ENCODE measurements around the gene TNP2.

The TNP2 gene

GRCh38 chr16:11258553-11259492 is 10.3 kb downstream of the TNP2 start:
- DNase-seq (ENCODE audit: low read depth in 2 of 2, low spot score in 1 of 2): no peak

DNA sequence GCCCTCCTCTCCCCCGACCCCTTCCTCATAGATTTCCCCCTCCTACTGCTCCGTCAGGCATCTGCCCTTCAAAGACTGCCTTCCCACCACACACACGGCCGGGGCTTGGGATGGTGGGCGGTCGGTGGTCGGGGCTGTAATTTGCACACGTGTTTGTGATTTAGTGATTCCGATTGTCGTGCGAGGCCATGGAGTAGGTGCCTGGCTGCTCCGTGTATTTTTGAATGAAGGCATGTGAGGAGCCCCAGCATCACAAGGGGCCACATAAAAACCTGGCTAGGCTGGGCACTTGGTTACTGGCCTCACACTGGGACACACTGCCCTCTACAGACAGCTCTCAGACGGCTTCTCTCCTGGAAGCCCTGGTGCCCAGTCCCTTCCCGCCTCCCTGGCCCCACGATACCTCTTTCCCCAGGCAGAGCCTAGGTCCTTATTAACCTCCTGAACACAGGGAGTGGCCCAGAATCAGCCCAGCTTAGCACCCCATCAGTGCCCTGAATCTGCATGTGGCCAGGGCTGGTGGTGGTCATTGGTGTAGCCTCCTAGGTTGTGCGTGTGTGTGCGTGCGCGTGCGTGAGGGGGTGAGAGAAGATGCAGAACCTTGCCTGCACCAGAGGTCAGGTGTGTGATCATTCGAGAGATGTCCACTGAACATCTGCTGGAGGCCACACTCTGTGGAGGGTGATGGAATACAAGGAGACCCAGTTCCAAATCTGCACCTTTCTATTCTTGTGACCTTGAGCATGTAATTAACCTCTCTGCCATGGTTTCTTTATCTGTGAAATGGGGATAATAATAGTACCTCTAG is 11.8 kb downstream of the TNP2 start:
- no peak for DNase-seq (ENCODE audit: low read depth in 2 of 2, low spot score in 1 of 2)

- DNase-seq (ENCODE audit: low read depth in 2 of 2, low spot score in 1 of 2): no peak
Measured at GRCh38 chr16:11256661-11257130, 12.4 kb downstream of the TNP2 start.

GRCh38 chr16:11255737-11256660 is 13.1 kb downstream of the TNP2 start, which contains the start of gene SOCS1:
SOCS1 (minus strand) TSS chr16:11256204; CDS start chr16:11255478, 726 bp downstream.
- DNase-seq (ENCODE audit: low read depth in 2 of 2, low spot score in 1 of 2): peak; percentile 75 to 76

GRCh38 chr16:11254913-11255736 is 14.0 kb downstream of the TNP2 start:
- DNase-seq (ENCODE audit: low read depth in 2 of 2, low spot score in 1 of 2): no peak

- DNase-seq (ENCODE audit: low read depth in 2 of 2, low spot score in 1 of 2): no peak
Measured at GRCh38 chr16:11253995-11254912, 14.9 kb downstream of the TNP2 start.

DNA sequence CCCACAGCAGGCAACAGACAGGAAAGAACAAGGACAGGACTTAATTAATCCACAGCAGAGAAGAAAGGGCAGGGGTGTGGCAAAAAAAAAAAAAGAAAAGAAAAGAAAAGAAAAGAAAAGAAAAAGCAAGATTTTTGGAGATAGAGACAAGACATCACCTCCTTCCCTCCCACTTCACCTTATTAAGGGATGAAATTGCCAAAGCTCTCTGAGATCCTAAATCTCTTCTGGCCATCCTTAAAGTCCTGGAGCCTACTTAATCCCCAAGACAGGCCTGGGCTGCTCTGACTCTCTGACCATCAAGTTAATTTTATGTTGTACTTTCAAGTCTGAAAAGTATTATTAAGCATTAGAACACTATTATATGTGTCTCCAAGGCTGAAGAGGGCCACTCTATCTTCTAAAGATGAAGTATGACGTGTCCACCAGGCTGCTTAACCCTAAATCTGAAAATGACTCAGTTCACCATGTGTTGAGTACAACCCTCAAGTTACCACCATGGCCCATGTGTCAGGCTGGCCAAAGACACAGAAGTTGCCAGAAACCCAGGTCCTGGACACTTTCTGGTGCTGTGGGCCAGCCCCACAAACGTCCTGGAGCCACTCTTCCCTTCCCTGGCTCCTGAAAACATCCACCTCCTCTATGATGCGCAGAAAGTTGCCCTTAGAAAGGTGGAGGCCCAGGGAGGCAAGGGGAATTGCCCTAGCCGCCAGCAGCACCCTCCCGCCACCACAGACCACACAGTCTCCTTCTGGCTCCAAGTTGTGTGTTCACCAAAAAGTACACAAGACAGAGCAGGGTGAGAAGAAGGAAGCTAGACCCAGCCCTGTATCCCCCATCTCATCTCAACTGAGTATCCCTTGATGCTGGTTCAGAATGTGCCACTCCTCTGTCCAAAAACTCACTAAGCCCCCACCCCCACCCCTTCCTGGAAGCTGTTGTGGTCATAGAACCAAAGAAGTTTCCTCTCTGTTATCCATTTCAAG is 15.8 kb downstream of the TNP2 start:
- peak in 1 of 2 donors; percentile 41 for DNase-seq (ENCODE audit: low read depth in 2 of 2, low spot score in 1 of 2)

- no peak for DNase-seq (ENCODE audit: low read depth in 2 of 2, low spot score in 1 of 2)
Measured at GRCh38 chr16:11252482-11252931, 16.6 kb downstream of the TNP2 start.

DNA sequence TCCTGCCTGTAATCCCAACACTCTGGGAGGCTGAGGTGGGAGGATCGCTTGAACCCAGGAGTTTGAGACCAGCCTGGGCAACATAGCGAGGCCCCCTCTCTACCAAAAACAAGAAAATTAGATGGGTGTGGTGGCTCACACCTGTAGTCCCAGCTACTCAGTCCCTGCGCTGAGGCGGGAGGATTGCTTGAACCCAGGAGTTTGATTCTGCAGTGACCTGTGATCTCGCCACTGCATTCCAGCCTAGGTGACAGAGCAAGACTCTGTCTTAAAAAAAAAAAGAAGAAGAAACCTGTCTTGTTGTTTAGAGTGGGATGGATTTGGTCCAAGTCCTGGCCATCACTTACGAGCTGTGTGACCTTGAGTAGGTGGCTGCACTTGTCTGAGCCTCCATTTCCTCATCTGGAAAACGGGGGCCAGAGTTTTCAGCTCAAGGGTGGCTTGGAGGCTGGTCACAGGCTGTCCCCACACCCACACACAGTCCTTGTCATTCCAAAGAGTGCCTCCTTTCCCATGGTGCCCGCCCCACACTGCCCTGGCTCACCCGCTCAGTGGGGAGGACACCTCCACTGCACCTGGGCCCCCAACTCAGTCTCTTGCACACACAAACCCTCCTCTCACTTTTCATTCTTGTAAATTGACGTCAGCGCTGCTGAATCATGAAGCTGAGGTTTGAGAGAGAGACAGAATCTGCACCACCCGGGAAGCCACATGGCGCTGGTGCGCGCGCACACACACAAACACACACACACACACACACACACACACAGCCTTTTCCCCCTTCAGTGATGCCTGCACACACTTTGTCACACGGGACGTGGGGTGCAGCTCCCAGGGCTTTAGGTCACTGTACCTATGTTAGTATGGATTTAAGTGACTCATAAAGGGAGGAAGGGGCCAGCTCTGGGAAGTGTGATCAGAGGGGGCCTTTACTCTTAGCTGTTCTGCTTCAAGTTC is 17.3 kb downstream of the TNP2 start:
- peak; percentile 69 to 71 for DNase-seq (ENCODE audit: low read depth in 2 of 2, low spot score in 1 of 2)

- DNase-seq (ENCODE audit: low read depth in 2 of 2, low spot score in 1 of 2): no peak
Measured at GRCh38 chr16:11250786-11251524, 18.2 kb downstream of the TNP2 start.

GRCh38 chr16:11250091-11250785 is 18.9 kb downstream of the TNP2 start:
- DNase-seq (ENCODE audit: low read depth in 2 of 2, low spot score in 1 of 2): no peak

DNA sequence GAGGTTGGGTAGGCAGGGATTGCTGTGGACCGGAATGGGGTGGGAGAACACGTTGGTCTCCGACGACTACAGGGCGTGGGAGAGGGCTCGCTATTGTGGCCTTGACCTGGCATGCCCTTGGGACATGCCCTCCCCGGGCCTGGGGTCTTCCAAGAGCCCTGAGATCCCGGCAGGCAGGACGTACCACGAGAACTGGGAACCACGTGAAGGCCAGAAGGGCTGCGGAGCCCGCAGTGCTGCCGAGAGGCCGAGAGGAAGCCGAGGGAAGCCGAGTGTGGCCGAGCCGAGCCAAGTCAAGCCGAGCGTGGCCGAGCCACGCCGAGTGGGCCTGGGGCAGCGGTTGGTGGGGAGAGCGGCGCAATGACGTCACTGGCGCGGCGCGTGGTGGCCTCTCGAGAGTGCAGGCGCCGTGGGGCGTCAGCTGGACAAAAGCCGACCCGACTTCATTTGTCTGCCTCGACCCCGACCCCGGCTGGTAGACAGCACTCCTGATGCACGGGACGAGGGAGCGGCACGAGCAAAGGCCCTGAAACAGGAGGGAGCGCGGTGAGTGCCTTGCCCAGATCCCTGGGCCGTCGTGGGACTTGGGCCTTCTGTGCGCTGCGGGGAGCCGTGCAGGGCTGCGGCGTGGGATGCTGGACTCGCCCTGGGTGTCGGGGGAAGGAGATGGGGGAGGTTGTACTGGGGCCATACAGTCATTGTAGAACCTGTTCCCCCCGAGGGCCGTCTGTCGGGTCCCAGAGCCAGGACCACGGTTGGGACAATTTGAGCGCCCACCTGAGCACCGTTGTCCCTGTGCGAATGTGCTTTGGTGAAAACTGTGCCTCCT is 19.7 kb downstream of the TNP2 start:
- DNase-seq (ENCODE audit: low read depth in 2 of 2, low spot score in 1 of 2): no peak

DNA sequence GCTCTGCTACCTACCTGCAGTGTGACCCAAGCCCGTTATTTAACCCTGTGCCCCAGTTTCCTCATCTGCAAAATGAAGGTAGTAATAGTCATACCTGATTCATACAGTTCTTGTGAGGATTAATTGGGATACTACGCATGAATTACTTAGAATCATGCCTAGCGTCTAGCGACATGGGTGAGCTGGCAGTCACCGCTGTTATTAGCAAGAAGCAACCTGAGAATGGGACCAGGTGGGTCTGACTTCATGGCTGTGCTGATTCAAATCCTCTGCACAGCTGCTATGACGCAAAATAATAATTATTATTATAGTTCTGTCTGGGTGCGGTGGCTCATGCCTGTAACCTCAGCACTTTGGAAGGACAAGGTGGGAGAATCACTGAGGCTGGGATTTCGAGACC is 21.0 kb downstream of the TNP2 start:
- DNase-seq (ENCODE audit: low read depth in 2 of 2, low spot score in 1 of 2): no peak

DNA sequence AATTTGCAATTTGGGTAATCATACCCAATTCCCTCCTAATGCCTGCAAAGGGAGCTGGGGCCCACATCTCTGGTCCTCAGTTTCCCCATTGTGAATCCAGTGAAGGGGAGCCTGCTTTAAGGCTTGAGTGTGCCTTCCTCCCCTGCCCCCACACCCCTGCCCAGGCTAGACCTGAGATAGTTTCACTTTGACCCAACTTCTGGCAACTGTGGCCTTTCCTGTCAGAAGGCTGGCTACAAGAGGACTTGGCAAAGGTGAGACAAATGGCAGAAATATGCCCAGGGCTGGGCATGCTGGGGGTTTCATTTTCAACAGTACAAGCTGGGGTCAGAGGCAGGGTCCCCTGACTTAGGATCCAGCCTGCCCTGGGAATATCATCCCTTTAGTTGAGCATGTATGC is 23.1 kb downstream of the TNP2 start:
- no peak for DNase-seq (ENCODE audit: low read depth in 2 of 2, low spot score in 1 of 2)

Data from stimulated activated CD8-positive, alpha-beta memory T cell treated with anti-CD3 and anti-CD28 coated beads, Interleukin-4, amount 100 ng/mL, for 4 hours (primary cell).